GM23338 (cell line): Measurements from ENCODE around the gene BANP. TPM values are rescaled to one million over a fixed set of nuclear protein-coding genes. Genes with fewer than 3 reads are reported as not detected.

Experiments
- ATAC-seq: fragments of 200-7000 bp; cut with Tn5 transposase; 3 replicates; pipeline ENCODE4 v1.9.1; 2020
- DNase-seq: peaks from one replicate; pipeline ENCODE4 v3.0.0-alpha.2; 2015; ENCODE audit warnings: low spot score
- H2AFZ ChIP-seq: fragments of 200-600 bp; sonication (generic); 2 replicates; pipeline ENCODE4 v1.8.0; 2016; ENCODE audit warnings: antibody characterized with exemption, mild to moderate bottlenecking, moderate library complexity
- H3F3A ChIP-seq: fragments of 200-600 bp; sonication (generic); replicated peaks from 2 replicates; pipeline ENCODE4 v1.8.0; 2017; ENCODE audit warnings: antibody characterized with exemption, mixed run types, low read depth
- H3K27ac ChIP-seq: fragments of 200-600 bp; sonication (generic); 2 replicates; pipeline ENCODE4 v1.6.1; 2016; ENCODE audit warnings: low read depth
- H3K27me3 ChIP-seq: fragments of 200-600 bp; sonication (generic); 2 replicates; pipeline ENCODE4 v1.8.0; 2016; ENCODE audit warnings: mild to moderate bottlenecking, mixed run types, moderate library complexity; ENCODE audit not compliant: insufficient read depth
- H3K36me3 ChIP-seq: fragments of 200-600 bp; sonication (generic); 2 replicates; pipeline ENCODE4 v1.8.0; 2016; ENCODE audit warnings: mild to moderate bottlenecking; ENCODE audit not compliant: insufficient read depth
- H3K4me1 ChIP-seq: fragments of 200-600 bp; sonication (generic); 2 replicates; pipeline ENCODE4 v1.8.0; 2016; ENCODE audit warnings: mild to moderate bottlenecking, moderate library complexity; ENCODE audit not compliant: insufficient read depth
- H3K4me2 ChIP-seq: fragments of 200-600 bp; sonication (generic); 2 replicates; pipeline ENCODE4 v1.7.1; 2017; ENCODE audit warnings: mixed run types
- H3K4me3 ChIP-seq: fragments of 200-600 bp; sonication (generic); 2 replicates; pipeline ENCODE4 v1.6.1; 2016; ENCODE audit warnings: mixed run types
- H3K79me2 ChIP-seq: fragments of 200-600 bp; sonication (generic); replicated peaks from 2 replicates; pipeline ENCODE4 v1.8.0; 2017; ENCODE audit warnings: mild to moderate bottlenecking; ENCODE audit not compliant: insufficient read depth
- H3K9me2 ChIP-seq: fragments of 200-600 bp; sonication (generic); 2 replicates; pipeline ENCODE4 v1.8.0; 2017; ENCODE audit not compliant: insufficient read depth
- H4K20me1 ChIP-seq: fragments of 200-600 bp; sonication (generic); replicated peaks from 2 replicates; pipeline ENCODE4 v1.8.0; 2017; ENCODE audit warnings: mild to moderate bottlenecking; ENCODE audit not compliant: insufficient read depth
- H3K27ac Mint-ChIP-seq: 2 replicates; pipeline ENCODE4 v1.8.0; 2020; ENCODE audit warnings: inconsistent platforms, mild to moderate bottlenecking, moderate library complexity, mixed read lengths
- H3K27me3 Mint-ChIP-seq: 3 replicates; pipeline ENCODE4 v1.8.0; 2022; ENCODE audit warnings: low read depth, mild to moderate bottlenecking, moderate library complexity, mixed read lengths, inconsistent platforms; ENCODE audit not compliant: insufficient read depth, poor library complexity
- H3K36me3 Mint-ChIP-seq: 3 replicates; pipeline ENCODE4 v1.8.0; 2021; ENCODE audit warnings: low read depth, mild to moderate bottlenecking, inconsistent platforms, moderate library complexity, mixed read lengths
- H3K4me1 Mint-ChIP-seq: 3 replicates; pipeline ENCODE4 v1.8.0; 2020; ENCODE audit warnings: mild to moderate bottlenecking, inconsistent platforms, mixed read lengths
- H3K4me3 Mint-ChIP-seq: 3 replicates; pipeline ENCODE4 v1.8.0; 2021; ENCODE audit warnings: moderate library complexity, mild to moderate bottlenecking, inconsistent platforms, mixed read lengths
- H3K9me3 Mint-ChIP-seq: 3 replicates; pipeline ENCODE4 v1.8.0; 2020; ENCODE audit warnings: moderate library complexity, mild to moderate bottlenecking, inconsistent platforms, mixed read lengths
- EZH2 ChIP-seq: fragments of 200-600 bp; sonication (generic); IDR thresholded peaks from one replicate; pipeline ENCODE4 v1.8.0; 2017; ENCODE audit warnings: antibody characterized with exemption, mild to moderate bottlenecking, low read depth; ENCODE audit not compliant: unreplicated experiment
- EZH2phosphoT487 ChIP-seq: fragments of 200-600 bp; sonication (generic); IDR thresholded peaks from one replicate; pipeline ENCODE4 v1.8.1; 2018; ENCODE audit warnings: antibody characterized with exemption; ENCODE audit not compliant: unreplicated experiment
- JUNB ChIP-seq: IDR thresholded peaks from one replicate; pipeline ENCODE4 v1.6.1; 2016; ENCODE audit warnings: antibody characterized with exemption; ENCODE audit not compliant: unreplicated experiment
- REST ChIP-seq: IDR thresholded peaks from one replicate; pipeline ENCODE4 v1.6.1; 2018; ENCODE audit warnings: antibody characterized with exemption; ENCODE audit not compliant: unreplicated experiment
- ZNF331 ChIP-seq: fragments of 250-450 bp; sonication (Bioruptor Pico); IDR thresholded peaks from 2 replicates; pipeline ENCODE4 v1.5.0; 2020; ENCODE audit warnings: low read depth, mild to moderate bottlenecking, moderate library complexity
- polyA plus RNA-seq: library from polyadenylated mRNA; unstranded; fragments of >200 nt; fragmentation: Nextera tagmentation; extraction: Ambion mirVana; gene quantifications from 2 replicates; pipeline ENCODE4 v1.2.1, GENCODE V29; 2016
- total RNA-seq: library from RNA; depleted of rRNA; stranded (reverse); fragments of >200 nt; shearing (Covaris generic); gene quantifications from 2 replicates; pipeline ENCODE4 v1.2.3, GENCODE V29; 2014
- TF ChIP-seq, protein P1 (sequence below): IDR thresholded peaks from 2 replicates; pipeline ENCODE4 v1.6.1; 2016; ENCODE audit warnings: antibody characterized with exemption

BANP gene
- total and polyA plus RNA-seq, 2 experiments from 2014 or later = 22.3 to 48.0 TPM

- H3K4me1 Mint-ChIP-seq = no peaks in the 10 kb centered on the region; the same call in 2 of the 3 replicates
- Histone ChIP-seq H3K27ac (no peak overlapping the region), H4K20me1 (no peaks in the 10 kb centered on the region), H3F3A (no peaks in the 10 kb centered on the region), H3K4me3 (no peak overlapping the region), H3K4me1 (no peaks in the 10 kb centered on the region), H3K79me2 (no peaks in the 10 kb centered on the region), H3K27me3 (no peaks in the 10 kb centered on the region), H2AFZ (no peak overlapping the region), H3K9me2 (no peaks in the 10 kb centered on the region), H3K36me3 (no peaks in the 10 kb centered on the region), H3K4me2 (no peak overlapping the region)
- DNase-seq (no peak), ATAC-seq (no peak)
- no peaks in the 10 kb centered on the region for H3K9me3 Mint-ChIP-seq
- no peak overlapping the region for H3K27ac Mint-ChIP-seq
- peaks cover 8% of the 10 kb centered on the region for H3K27me3 Mint-ChIP-seq
- H3K36me3 Mint-ChIP-seq = peaks cover 9% of the 10 kb centered on the region
- TF ChIP-seq, protein P1, sequence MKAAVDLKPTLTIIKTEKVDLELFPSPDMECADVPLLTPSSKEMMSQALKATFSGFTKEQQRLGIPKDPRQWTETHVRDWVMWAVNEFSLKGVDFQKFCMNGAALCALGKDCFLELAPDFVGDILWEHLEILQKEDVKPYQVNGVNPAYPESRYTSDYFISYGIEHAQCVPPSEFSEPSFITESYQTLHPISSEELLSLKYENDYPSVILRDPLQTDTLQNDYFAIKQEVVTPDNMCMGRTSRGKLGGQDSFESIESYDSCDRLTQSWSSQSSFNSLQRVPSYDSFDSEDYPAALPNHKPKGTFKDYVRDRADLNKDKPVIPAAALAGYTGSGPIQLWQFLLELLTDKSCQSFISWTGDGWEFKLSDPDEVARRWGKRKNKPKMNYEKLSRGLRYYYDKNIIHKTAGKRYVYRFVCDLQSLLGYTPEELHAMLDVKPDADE = no peak
- no peak for TF ChIP-seq REST
- H3K4me3 Mint-ChIP-seq = no peak overlapping the region
These were observed 119.9 kb downstream of the BANP start for GRCh38 chr16:88070989-88071625.

DNA sequence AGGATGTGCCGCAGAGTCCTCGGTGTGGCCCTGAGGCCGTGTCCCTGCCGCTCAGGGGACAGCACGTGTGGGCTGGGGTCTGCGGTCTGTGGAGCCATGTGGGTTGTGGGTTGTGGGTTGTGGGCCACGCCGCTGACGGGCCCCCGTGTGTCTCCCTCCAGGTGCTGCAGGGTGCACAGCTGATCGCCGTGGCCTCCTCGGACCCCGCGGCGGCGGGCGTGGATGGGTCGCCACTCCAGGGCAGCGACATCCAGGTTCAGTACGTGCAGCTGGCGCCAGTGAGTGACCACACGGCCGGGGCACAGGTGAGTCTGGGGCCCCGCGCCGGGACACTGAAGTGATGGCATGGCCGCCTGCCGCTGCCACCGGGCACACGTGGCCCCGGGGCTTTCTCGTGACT, 120.7 kb downstream of the BANP start:
- ATAC-seq (no peak), DNase-seq (no peak)
- H3K79me2 ChIP-seq = no peaks in the 10 kb centered on the region
- Mint-ChIP-seq H3K9me3 (no peaks in the 10 kb centered on the region), H3K4me1 (no peaks in the 10 kb centered on the region; the same call in 2 of the 3 replicates), H3K27me3 (peaks cover 8% of the 10 kb centered on the region), H3K36me3 (peaks cover 9% of the 10 kb centered on the region), H3K27ac (no peak overlapping the region), H3K4me3 (no peak overlapping the region)
- no peaks in the 10 kb centered on the region for H3K4me1 ChIP-seq
- no peaks in the 10 kb centered on the region for H3K27me3 ChIP-seq
- no peak overlapping the region for H3K27ac ChIP-seq
- H3K4me3 ChIP-seq = no peak overlapping the region
- no peak overlapping the region for H3K4me2 ChIP-seq
- H4K20me1 ChIP-seq = no peaks in the 10 kb centered on the region
- H3K9me2 ChIP-seq = no peaks in the 10 kb centered on the region
- H3F3A ChIP-seq = no peaks in the 10 kb centered on the region
- H3K36me3 ChIP-seq = no peaks in the 10 kb centered on the region
- H2AFZ ChIP-seq = no peak overlapping the region
- TF ChIP-seq REST (no peak), ZNF331 (CRISPR knock-in tag) (no peak), EZH2 (no peak), EZH2phosphoT487 (no peak), JUNB (no peak)
- TF ChIP-seq, protein P1 = no peak
